HG03103 (cell line): Measurements from ENCODE around the gene DENND6B.

Source experiments
- ATAC-seq: cut with Tn5 transposase; IDR thresholded peaks from one replicate; pipeline ENCODE4 v1.9.1; 2021; ENCODE audit warnings: low read depth; ENCODE audit not compliant: unreplicated experiment

The DENND6B gene

GRCh38 chr22:50305393-50305922, 21.4 kb downstream of the DENND6B start:
- ATAC-seq = no peak

- no peak for ATAC-seq
These were observed 22.1 kb downstream of the DENND6B start for GRCh38 chr22:50304528-50305392.

- ATAC-seq = no peak
These were observed 22.8 kb downstream of the DENND6B start for GRCh38 chr22:50303848-50304527.

GRCh38 chr22:50303515-50303847, 23.3 kb downstream of the DENND6B start:
- no peak for ATAC-seq

GRCh38 chr22:50302564-50302963, 24.2 kb downstream of the DENND6B start:
- ATAC-seq = no peak

GRCh38 chr22:50302041-50302541, 24.7 kb downstream of the DENND6B start:
- ATAC-seq = no peak

- no peak for ATAC-seq
These were observed 25.2 kb downstream of the DENND6B start for GRCh38 chr22:50301581-50301991.

GRCh38 chr22:50300620-50301257, 26.1 kb downstream of the DENND6B start:
- ATAC-seq = no peak

GRCh38 chr22:50299785-50300619, 26.8 kb downstream of the DENND6B start:
- ATAC-seq = no peak

- ATAC-seq = no peak
These were observed 27.7 kb downstream of the DENND6B start for GRCh38 chr22:50298937-50299784.

- ATAC-seq = no peak
These were observed 28.6 kb downstream of the DENND6B start for GRCh38 chr22:50298266-50298637.

GRCh38 chr22:50297510-50298265, 29.1 kb downstream of the DENND6B start:
- ATAC-seq = no peak

GRCh38 chr22:50296658-50297490, 29.9 kb downstream of the DENND6B start:
- no peak for ATAC-seq

GRCh38 chr22:50294319-50294656, 32.5 kb downstream of the DENND6B start:
- ATAC-seq = no peak

GRCh38 chr22:50293441-50294318, 33.1 kb downstream of the DENND6B start:
- ATAC-seq = no peak

- no peak for ATAC-seq
These were observed 34.0 kb downstream of the DENND6B start for GRCh38 chr22:50292643-50293440.
